Progenitor cell of endocrine pancreas (in vitro differentiated cells): ENCODE results near the gene PEX14. TPM values are rescaled to one million over a fixed set of nuclear protein-coding genes. Genes with fewer than 3 reads are reported as not detected.

Experiments used
- DNase-seq: peaks from one replicate; pipeline ENCODE4 v3.0.0; 2021; ENCODE audit warnings: low spot score; ENCODE audit not compliant: unreplicated experiment
- H3K27ac Mint-ChIP-seq: 2 replicates; pipeline ENCODE4 v1.8.0; 2021; ENCODE audit warnings: mild to moderate bottlenecking, moderate library complexity, mixed read lengths
- H3K27me3 Mint-ChIP-seq: 2 replicates; pipeline ENCODE4 v1.8.0; 2021; ENCODE audit warnings: mixed read lengths
- H3K36me3 Mint-ChIP-seq: 2 replicates; pipeline ENCODE4 v1.8.0; 2022; ENCODE audit warnings: mixed read lengths; ENCODE audit not compliant: insufficient read depth
- H3K4me1 Mint-ChIP-seq: 2 replicates; pipeline ENCODE4 v1.8.0; 2021; ENCODE audit warnings: low read depth, mixed read lengths
- H3K4me3 Mint-ChIP-seq: 2 replicates; pipeline ENCODE4 v1.8.0; 2021; ENCODE audit warnings: low read depth, mild to moderate bottlenecking, moderate library complexity, mixed read lengths
- H3K9me3 Mint-ChIP-seq: 2 replicates; pipeline ENCODE4 v1.8.0; 2021; ENCODE audit warnings: low read depth, mixed read lengths
- total RNA-seq: library from RNA; stranded (reverse); gene quantifications from 2 replicates; pipeline ENCODE4 v1.2.1, GENCODE V29; 2021
- TF ChIP-seq, protein P1 (sequence below): fragments of 200-600 bp; sonication (generic); IDR thresholded peaks from one replicate; pipeline ENCODE4 v1.5.0; 2021; ENCODE audit warnings: antibody characterized with exemption, mild to moderate bottlenecking; ENCODE audit not compliant: unreplicated experiment

Gene PEX14
- total RNA-seq, 1 donor from 2014 or later, result 27.8 TPM

DNA sequence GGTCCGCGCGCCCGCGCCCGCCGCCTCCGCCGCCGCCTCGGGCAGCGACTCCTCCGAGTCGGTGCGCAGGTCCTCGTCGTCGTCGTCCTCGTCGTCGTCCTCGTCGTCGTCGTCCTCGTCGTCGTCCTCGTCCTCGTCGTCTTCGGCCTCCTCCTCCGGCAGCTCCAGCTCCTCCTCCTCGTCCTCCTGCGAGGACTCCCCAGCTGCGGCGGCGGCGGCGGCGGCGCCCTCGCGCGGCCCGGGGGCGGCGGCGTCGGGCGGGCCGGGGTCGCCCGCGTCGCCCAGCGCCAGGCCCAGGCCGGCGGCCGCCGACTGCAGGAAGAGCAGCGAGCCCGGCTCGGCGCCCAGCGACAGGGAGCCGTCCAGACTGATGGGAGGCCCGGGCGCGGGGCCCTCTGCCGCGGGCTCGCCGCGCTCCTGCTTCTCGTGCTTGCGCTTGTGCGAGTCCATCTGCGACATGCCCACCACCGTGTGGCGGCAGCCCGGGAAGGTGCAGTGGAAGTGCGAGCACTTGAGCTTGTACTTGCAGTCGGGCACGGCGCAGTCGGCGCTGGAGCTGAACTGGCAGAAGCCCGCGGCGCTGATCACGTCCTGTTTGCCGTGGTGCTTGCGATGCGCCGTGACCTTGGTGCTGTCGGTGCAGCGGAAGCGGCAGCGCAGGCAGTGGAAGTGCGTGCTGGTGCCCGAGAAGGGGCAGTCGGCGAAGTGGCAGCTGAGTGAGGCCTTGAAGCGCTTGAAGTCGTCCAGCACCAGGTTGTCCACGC is 164.4 kb downstream of the PEX14 start:
- no peak for DNase-seq
- Mint-ChIP-seq H3K4me1 (no peaks in the 10 kb centered on the region), H3K36me3 (peaks cover 5% of the 10 kb centered on the region), H3K4me3 (no peak overlapping the region), H3K9me3 (no peaks in the 10 kb centered on the region), H3K27me3 (peaks cover 19% of the 10 kb centered on the region), H3K27ac (no peak overlapping the region)
- TF ChIP-seq, protein P1, sequence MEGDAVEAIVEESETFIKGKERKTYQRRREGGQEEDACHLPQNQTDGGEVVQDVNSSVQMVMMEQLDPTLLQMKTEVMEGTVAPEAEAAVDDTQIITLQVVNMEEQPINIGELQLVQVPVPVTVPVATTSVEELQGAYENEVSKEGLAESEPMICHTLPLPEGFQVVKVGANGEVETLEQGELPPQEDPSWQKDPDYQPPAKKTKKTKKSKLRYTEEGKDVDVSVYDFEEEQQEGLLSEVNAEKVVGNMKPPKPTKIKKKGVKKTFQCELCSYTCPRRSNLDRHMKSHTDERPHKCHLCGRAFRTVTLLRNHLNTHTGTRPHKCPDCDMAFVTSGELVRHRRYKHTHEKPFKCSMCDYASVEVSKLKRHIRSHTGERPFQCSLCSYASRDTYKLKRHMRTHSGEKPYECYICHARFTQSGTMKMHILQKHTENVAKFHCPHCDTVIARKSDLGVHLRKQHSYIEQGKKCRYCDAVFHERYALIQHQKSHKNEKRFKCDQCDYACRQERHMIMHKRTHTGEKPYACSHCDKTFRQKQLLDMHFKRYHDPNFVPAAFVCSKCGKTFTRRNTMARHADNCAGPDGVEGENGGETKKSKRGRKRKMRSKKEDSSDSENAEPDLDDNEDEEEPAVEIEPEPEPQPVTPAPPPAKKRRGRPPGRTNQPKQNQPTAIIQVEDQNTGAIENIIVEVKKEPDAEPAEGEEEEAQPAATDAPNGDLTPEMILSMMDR, result no peak

DNA sequence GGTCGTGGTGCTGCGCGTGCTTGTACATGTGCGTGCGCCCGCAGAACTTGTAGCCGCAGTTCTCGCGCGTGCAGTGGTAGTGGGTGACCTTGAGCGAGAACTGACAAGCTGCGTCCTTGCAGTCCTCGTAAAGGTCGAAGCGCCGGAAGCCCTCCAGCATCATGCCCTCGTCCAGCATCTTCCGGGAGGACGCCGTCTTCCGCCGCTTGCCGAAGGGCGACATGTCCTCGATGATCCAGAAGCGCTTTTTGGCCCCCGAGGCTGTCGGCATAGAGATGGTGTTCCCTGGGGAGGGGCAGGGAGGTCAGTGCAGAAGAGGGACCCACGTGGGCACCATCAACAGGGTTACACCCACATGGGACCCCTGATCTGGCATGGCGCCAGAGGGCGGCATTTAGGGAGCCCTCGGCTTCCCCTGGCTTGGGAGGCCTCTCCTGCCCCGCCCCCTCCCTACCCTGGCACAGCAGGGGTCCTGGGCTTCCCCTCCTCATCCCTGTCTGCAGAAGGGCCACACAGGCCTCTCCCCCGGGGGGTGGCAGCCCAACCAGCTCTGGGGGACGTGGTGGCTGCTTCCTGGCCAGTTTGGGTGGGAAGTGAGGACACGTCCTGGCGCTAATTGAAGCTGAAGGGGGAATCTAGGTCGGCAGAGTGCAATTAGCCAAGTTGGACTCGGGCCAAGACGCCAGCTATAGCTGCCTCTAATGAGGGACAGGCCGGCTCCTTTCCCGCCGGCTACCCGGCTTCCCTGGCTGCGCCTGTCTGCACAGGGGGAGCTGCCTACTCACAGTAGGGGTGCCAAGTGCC is 165.2 kb downstream of the PEX14 start:
- H3K9me3 Mint-ChIP-seq, result no peaks in the 10 kb centered on the region
- H3K4me3 Mint-ChIP-seq, result no peak overlapping the region
- H3K4me1 Mint-ChIP-seq, result no peaks in the 10 kb centered on the region
- DNase-seq, result no peak
- TF ChIP-seq, protein P1, result no peak
- peaks cover 19% of the 10 kb centered on the region for H3K27me3 Mint-ChIP-seq
- no peak overlapping the region for H3K27ac Mint-ChIP-seq
- H3K36me3 Mint-ChIP-seq, result peaks cover 6% of the 10 kb centered on the region

DNA sequence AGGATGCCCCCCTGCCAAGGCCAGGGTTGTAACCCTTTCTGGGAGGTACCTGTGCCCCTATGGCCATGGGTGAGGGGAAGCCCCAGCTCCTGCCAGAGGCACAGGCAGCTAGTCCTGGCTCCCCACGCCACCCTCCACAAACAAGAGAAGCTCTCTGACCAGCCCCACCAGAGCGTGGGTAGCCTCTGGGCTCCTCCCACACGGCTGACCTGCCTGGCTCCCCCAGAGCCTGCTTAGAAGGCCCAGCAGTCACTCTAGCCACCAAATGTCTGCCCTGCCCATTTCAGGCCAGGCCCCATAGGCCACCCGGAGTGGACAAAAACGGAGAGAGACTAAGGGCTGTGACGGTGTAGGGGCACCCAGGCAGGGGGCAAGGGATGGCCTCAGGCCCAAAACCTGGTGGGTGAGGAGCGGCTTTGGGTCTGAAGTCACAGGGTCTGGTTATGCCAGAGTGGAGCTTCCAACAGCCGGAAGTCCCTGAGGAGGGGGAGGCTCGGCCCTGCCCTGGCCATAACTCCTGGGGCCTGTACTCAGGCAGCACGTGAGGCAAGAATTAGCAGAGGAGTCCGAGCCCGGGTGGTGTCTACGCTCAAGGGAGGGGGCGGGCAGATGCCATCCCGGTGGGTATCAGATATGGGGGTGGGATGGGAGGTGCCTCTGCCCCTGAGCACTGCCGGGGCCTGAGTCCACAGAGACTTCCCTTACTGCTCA is 166.2 kb downstream of the PEX14 start:
- Mint-ChIP-seq H3K4me1 (no peaks in the 10 kb centered on the region), H3K27me3 (peaks cover 19% of the 10 kb centered on the region), H3K27ac (no peak overlapping the region), H3K9me3 (no peaks in the 10 kb centered on the region), H3K36me3 (peaks cover 6% of the 10 kb centered on the region), H3K4me3 (no peak overlapping the region)
- TF ChIP-seq, protein P1, result no peak
- no peak for DNase-seq

DNA sequence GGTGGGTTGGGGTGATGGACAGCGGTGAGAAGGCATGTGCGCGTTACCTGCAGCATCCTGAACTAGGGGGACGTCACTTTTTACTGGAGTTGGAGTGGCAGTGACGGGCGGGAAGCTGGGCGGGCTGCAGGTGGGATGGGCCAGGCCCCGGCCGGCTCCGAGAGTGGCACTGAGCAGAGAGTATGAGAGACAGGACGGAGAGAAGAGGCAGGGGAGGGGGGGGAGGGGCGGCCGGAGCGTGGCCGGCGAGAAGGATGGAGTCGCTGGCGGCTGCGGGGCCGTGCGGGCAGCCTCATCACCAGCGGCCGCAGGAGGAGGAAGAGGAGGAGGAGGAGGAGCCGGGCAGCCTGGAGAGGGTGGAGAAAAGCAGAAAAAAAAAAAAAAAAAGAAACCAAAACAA is 167.2 kb downstream of the PEX14 start:
- TF ChIP-seq, protein P1, result no peak
- Mint-ChIP-seq H3K9me3 (no peaks in the 10 kb centered on the region), H3K27ac (no peak overlapping the region), H3K4me1 (no peaks in the 10 kb centered on the region), H3K27me3 (peaks cover 18% of the 10 kb centered on the region), H3K36me3 (peaks cover 6% of the 10 kb centered on the region), H3K4me3 (no peak overlapping the region)
- DNase-seq, result no peak
